Memory B cell (primary cell): ENCODE results near the gene PRPF31.

Source experiments
- ATAC-seq: fragments of 150-1000 bp; cut with Tn5 transposase; 2 replicates; pipeline ENCODE4 v1.10.0; 2021; ENCODE audit warnings: low read depth, mild to moderate bottlenecking, moderate library complexity
- DNase-seq, 2 donors: peaks; one replicate each; pipeline ENCODE4 v3.0.0; 2022; ENCODE audit warnings: low spot score in 2 of 2
- H3K27ac Mint-ChIP-seq: one replicate; pipeline ENCODE4 v1.8.0; 2022; ENCODE audit warnings: mild to moderate bottlenecking, moderate library complexity, mixed read lengths
- H3K27me3 Mint-ChIP-seq: one replicate; pipeline ENCODE4 v1.8.0; 2022; ENCODE audit warnings: mixed read lengths
- H3K36me3 Mint-ChIP-seq: one replicate; pipeline ENCODE4 v1.8.0; 2022; ENCODE audit warnings: mild to moderate bottlenecking, mixed read lengths
- H3K4me1 Mint-ChIP-seq: one replicate; pipeline ENCODE4 v1.8.0; 2022; ENCODE audit warnings: mixed read lengths
- H3K4me3 Mint-ChIP-seq: one replicate; pipeline ENCODE4 v1.8.0; 2022; ENCODE audit warnings: mild to moderate bottlenecking, moderate library complexity, mixed read lengths
- H3K9me3 Mint-ChIP-seq: one replicate; pipeline ENCODE4 v1.8.0; 2022; ENCODE audit warnings: mixed read lengths

Gene PRPF31

GRCh38 chr19:54100561-54100960 lies 15.0 kb upstream of the PRPF31 start, which contains the start of gene OSCAR:
TSS of gene OSCAR (minus strand) at chr19:54100803. CDS start at chr19:54100792, 11 bp downstream.
- peaks cover 6% of the 10 kb centered on the region for H3K36me3 Mint-ChIP-seq
- H3K27me3 Mint-ChIP-seq = peaks cover 9% of the 10 kb centered on the region
- peaks cover 21% of the 10 kb centered on the region for H3K4me1 Mint-ChIP-seq
- no peak for ATAC-seq
- H3K9me3 Mint-ChIP-seq = peaks cover 3% of the 10 kb centered on the region
- no peak for DNase-seq
- H3K4me3 Mint-ChIP-seq = peak within 1 kb of the TSS; percentile 76
- peak within 1 kb of the TSS; percentile 71 for H3K27ac Mint-ChIP-seq

GRCh38 chr19:54102421-54103169 lies 13.0 kb upstream of the PRPF31 start, which contains the start of gene NDUFA3:
TSS of gene NDUFA3 (plus strand) at chr19:54102855. CDS start at chr19:54102879, 24 bp downstream.
- peaks cover 3% of the 10 kb centered on the region for H3K27me3 Mint-ChIP-seq
- H3K4me3 Mint-ChIP-seq = peak within 1 kb of the TSS; percentile 99
- peak within 1 kb of the TSS; percentile 94 for H3K27ac Mint-ChIP-seq
- H3K36me3 Mint-ChIP-seq = peaks cover 17% of the 10 kb centered on the region
- DNase-seq (peak; percentile 88 to 95), ATAC-seq (peak; percentile 98)
- H3K4me1 Mint-ChIP-seq = peaks cover 18% of the 10 kb centered on the region
- H3K9me3 Mint-ChIP-seq = peaks cover 3% of the 10 kb centered on the region

DNA sequence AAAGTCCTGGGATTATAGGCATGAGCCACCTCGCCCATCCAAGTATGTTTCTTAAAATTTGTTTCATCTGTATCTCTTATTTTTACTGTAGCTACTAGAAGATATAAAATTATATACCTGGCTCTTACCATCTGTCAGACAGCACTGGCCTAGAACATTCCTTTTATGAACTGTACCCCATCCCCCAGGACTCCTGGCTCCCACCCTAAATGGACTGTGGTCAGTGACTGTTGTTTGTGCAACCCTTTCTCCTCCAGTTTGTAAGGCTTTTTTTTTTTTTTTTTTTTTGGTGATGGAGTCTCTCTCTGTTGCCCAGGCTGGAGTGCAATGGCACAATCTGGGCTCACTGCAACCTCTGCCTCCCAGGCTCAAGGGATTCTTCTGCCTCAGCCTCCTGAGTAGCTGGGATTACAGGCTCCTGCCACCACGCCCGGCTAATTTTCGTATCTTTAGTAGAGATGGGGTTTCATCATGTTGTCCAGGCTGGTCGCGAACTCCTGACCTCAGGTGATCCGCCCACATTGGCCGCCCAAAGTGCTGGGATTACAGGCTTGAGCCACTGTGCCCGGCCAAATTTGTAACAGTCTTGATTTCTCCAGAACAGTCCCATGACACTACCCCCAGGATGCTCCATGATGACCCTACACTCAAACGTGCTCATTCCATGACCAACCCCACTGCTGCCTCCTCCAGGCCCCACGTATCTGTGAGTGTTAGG lies 10.4 kb upstream of the PRPF31 start:
- no peak for DNase-seq
- no peak overlapping the region for H3K4me3 Mint-ChIP-seq
- peaks cover 3% of the 10 kb centered on the region for H3K9me3 Mint-ChIP-seq
- H3K27me3 Mint-ChIP-seq = no peaks in the 10 kb centered on the region
- no peak overlapping the region for H3K27ac Mint-ChIP-seq
- peaks cover 23% of the 10 kb centered on the region for H3K36me3 Mint-ChIP-seq
- ATAC-seq = no peak
- H3K4me1 Mint-ChIP-seq = peaks cover 20% of the 10 kb centered on the region

DNA sequence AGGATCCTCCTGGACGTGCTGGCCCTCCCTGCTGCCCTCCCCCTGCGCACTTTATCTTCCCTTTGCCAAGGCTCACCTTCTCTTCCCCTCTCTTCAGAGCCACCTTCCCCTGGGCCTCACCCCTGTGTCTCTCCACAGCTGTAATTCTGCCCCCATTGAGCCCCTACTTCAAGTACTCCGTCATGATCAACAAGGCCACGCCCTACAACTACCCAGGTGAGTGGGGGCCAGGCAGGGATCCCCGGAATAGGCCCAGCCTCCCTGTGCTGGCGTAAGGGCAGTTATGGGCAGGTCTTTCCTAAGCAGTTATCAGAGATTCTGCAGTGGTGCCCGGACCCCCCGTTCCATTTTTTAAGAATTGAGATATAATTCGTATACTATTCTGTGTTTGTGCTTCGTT lies 9.8 kb upstream of the PRPF31 start:
- H3K27me3 Mint-ChIP-seq = no peaks in the 10 kb centered on the region
- H3K36me3 Mint-ChIP-seq = peaks cover 27% of the 10 kb centered on the region
- no peak overlapping the region for H3K27ac Mint-ChIP-seq
- H3K4me1 Mint-ChIP-seq = peaks cover 21% of the 10 kb centered on the region
- peak overlapping the region; percentile 27 for H3K4me3 Mint-ChIP-seq
- DNase-seq (no peak), ATAC-seq (no peak)
- peaks cover 3% of the 10 kb centered on the region for H3K9me3 Mint-ChIP-seq

DNA sequence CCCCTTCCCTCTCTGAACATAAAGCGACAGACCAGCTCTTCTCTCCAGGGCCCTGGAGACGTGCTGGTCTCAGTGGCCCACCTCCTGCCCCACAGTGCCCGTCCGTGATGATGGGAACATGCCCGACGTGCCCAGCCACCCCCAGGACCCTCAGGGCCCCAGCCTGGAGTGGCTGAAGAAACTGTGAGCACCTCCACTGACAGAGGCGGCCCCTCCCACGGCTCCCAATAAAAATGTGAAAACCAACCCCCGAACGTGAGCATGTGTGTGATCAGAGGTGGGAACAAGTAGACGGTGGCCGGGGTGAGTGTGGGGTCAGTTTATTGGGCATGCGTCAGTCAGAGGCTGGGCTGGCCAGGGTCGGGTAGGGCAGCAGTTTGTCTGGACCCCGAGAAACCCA lies 8.8 kb upstream of the PRPF31 start:
- ATAC-seq (no peak), DNase-seq (no peak)
- Mint-ChIP-seq H3K36me3 (peaks cover 28% of the 10 kb centered on the region), H3K4me3 (no peak overlapping the region), H3K27ac (no peak overlapping the region), H3K27me3 (no peaks in the 10 kb centered on the region), H3K9me3 (no peaks in the 10 kb centered on the region), H3K4me1 (peaks cover 21% of the 10 kb centered on the region)

DNA sequence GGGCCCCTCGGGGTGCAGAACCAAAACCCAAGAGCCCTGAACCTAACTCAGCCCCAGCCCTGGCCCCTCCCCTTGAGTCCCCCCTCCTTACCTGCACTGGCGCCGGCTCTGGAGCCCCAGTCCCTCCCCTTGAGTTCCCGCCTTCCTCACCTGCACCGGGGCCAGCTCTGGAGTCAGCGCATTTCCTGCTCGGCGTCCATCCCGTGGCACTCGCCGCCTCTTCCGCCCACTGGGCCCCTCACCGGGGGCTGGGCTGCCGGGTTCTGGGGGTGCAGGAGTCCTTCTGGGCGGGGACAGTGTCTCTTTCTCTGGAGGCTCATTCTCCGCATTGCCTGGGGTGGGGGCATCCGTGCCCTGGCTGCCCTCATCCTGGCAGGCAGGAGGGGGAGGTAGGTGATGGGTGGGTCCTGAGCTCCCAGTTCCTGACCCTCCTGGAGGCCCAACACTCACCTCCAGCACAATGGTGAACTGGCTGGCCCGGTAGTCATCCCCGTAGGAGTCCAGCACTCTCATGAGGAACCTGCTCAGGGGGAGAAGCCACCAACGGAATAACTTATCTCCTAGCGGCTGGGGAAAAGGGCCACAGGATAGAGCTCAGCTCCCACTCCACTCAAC lies 7.6 kb upstream of the PRPF31 start:
- no peak for DNase-seq
- H3K27ac Mint-ChIP-seq = no peak overlapping the region
- peaks cover 28% of the 10 kb centered on the region for H3K36me3 Mint-ChIP-seq
- H3K27me3 Mint-ChIP-seq = no peaks in the 10 kb centered on the region
- no peaks in the 10 kb centered on the region for H3K9me3 Mint-ChIP-seq
- H3K4me3 Mint-ChIP-seq = no peak overlapping the region
- peaks cover 15% of the 10 kb centered on the region for H3K4me1 Mint-ChIP-seq
- ATAC-seq = no peak

DNA sequence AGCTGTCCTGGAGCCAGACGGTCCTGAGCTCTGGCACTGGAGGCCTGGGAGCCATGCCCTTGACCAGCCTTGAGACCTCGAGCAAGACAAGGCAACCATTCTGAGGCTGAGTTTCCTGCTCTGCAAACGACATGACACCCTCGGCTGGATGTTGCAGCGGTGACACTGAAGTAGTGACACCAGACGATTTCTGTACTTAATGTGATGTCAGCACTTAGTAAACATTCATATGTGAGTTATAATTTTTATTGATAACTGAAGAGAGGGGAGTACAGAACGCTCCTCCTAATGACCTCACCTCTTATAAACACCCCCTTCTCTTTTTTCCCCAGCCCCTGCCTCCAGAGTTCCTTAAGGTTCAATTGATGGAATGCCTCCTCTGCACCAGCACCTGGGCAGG lies 7.1 kb upstream of the PRPF31 start:
- DNase-seq = no peak
- peaks cover 11% of the 10 kb centered on the region for H3K4me1 Mint-ChIP-seq
- H3K27me3 Mint-ChIP-seq = no peaks in the 10 kb centered on the region
- no peak overlapping the region for H3K4me3 Mint-ChIP-seq
- H3K9me3 Mint-ChIP-seq = no peaks in the 10 kb centered on the region
- ATAC-seq = no peak
- H3K27ac Mint-ChIP-seq = no peak overlapping the region
- H3K36me3 Mint-ChIP-seq = peaks cover 28% of the 10 kb centered on the region

DNA sequence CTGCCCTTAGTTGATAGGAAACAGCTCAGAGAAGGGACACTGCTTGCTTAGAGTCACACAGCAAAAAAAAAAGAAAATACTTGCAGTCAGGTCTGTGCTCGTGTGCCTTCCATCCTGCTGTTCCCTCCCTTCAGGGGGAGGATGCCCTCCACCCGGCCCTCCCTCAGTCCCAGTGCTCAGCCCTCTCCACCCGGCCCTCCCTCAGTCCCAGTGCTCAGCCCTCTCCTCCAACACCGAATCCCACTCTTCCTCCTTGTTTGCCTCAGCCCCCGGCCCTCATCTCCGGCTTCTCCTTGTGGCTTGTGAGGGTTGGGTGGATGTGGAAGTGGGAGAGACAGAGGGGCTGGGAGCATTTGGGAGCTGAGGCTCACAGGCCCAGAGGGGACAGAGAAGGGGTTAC lies 5.9 kb upstream of the PRPF31 start:
- no peaks in the 10 kb centered on the region for H3K27me3 Mint-ChIP-seq
- peaks cover 28% of the 10 kb centered on the region for H3K36me3 Mint-ChIP-seq
- DNase-seq (no peak), ATAC-seq (no peak)
- H3K4me3 Mint-ChIP-seq = no peak overlapping the region
- no peak overlapping the region for H3K27ac Mint-ChIP-seq
- peaks cover 18% of the 10 kb centered on the region for H3K4me1 Mint-ChIP-seq
- no peaks in the 10 kb centered on the region for H3K9me3 Mint-ChIP-seq

DNA sequence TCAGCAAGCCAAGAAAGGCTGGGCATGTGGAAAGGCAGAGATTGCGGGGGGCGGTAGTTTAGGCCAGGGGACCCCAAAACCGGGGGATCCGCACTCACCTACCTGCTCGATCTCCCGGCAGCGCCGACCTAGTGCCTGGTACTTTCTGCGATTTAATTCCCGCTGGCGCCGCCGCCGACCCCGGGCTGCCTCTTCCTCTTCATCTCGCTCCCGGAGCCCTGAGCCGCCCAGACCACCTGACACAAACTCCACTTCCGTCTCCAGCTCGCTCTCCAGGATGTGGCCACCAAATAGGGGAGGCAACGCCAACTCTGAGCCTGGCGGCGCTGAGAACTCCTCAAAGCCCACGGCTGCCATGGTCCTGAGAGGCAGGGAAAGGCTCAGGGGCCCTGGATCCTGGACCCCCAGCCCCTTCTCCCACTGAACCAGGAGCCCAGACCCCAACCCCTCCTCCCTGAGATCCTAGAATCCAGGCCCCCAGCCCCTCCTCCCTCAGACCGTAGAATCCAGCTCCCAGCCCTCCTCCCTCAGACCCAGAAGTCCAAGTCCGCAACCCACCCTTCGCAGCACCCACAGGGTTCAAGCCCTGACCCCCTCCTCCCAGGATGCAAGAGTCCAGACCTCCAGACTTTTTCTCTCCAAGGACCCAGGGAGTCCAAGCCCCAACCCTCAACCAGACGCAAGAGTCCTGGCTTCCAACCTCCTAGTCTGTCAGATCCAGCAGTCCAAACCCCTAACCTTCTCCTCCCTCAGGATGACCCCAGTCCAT lies 1.0 kb upstream of the PRPF31 start:
- DNase-seq = no peak
- H3K27me3 Mint-ChIP-seq = no peaks in the 10 kb centered on the region
- H3K4me1 Mint-ChIP-seq = peaks cover 33% of the 10 kb centered on the region
- peak overlapping the region; percentile 91 for H3K27ac Mint-ChIP-seq
- H3K36me3 Mint-ChIP-seq = peaks cover 15% of the 10 kb centered on the region
- H3K4me3 Mint-ChIP-seq = peak overlapping the region; percentile 90
- no peak for ATAC-seq
- no peaks in the 10 kb centered on the region for H3K9me3 Mint-ChIP-seq

GRCh38 chr19:54121259-54121658 lies 5.7 kb downstream of the PRPF31 start:
- H3K27ac Mint-ChIP-seq = no peak overlapping the region
- no peak overlapping the region for H3K4me3 Mint-ChIP-seq
- H3K36me3 Mint-ChIP-seq = peaks cover 35% of the 10 kb centered on the region
- H3K4me1 Mint-ChIP-seq = peaks cover 14% of the 10 kb centered on the region
- ATAC-seq (no peak), DNase-seq (no peak)
- H3K27me3 Mint-ChIP-seq = no peaks in the 10 kb centered on the region
- no peaks in the 10 kb centered on the region for H3K9me3 Mint-ChIP-seq

DNA sequence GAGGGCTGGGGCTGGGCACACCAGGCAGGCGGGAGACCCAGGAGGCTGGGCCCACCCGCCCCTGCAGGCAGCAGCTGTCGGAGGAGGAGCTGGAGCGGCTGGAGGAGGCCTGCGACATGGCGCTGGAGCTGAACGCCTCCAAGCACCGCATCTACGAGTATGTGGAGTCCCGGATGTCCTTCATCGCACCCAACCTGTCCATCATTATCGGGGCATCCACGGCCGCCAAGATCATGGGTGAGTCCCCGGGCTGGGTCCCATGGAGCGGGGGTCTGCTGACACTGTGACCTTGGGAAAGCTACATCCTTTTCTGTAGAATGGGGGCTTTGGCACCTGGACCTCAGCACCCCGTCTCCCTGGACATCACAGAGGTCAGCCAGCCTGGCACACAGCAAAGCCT lies 8.1 kb downstream of the PRPF31 start:
- ATAC-seq = no peak
- Mint-ChIP-seq H3K27ac (no peak overlapping the region), H3K36me3 (peaks cover 37% of the 10 kb centered on the region), H3K4me3 (no peak overlapping the region), H3K9me3 (no peaks in the 10 kb centered on the region), H3K27me3 (no peaks in the 10 kb centered on the region), H3K4me1 (no peaks in the 10 kb centered on the region)
- no peak for DNase-seq

DNA sequence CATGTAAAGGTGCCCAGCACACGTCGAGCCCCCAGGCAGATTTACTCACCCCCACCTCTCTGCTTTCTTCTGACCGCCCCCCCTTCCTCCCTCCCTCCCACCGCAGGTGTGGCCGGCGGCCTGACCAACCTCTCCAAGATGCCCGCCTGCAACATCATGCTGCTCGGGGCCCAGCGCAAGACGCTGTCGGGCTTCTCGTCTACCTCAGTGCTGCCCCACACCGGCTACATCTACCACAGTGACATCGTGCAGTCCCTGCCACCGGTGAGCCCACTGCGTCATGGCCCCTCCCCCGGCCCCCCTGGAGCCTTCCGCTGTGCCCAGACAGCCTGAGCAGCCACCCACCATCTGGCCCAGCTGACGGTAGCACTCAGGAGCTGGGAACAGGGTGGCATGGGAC lies 8.8 kb downstream of the PRPF31 start:
- DNase-seq (no peak), ATAC-seq (no peak)
- no peak overlapping the region for H3K27ac Mint-ChIP-seq
- no peak overlapping the region for H3K4me3 Mint-ChIP-seq
- no peaks in the 10 kb centered on the region for H3K4me1 Mint-ChIP-seq
- no peaks in the 10 kb centered on the region for H3K27me3 Mint-ChIP-seq
- H3K36me3 Mint-ChIP-seq = peaks cover 39% of the 10 kb centered on the region
- no peaks in the 10 kb centered on the region for H3K9me3 Mint-ChIP-seq

GRCh38 chr19:54125713-54126112 lies 10.2 kb downstream of the PRPF31 start:
- Mint-ChIP-seq H3K27me3 (no peaks in the 10 kb centered on the region), H3K27ac (no peak overlapping the region), H3K4me3 (no peak overlapping the region), H3K9me3 (no peaks in the 10 kb centered on the region), H3K36me3 (peaks cover 36% of the 10 kb centered on the region), H3K4me1 (no peaks in the 10 kb centered on the region)
- DNase-seq (no peak), ATAC-seq (no peak)
